Retinal pigment epithelial cell (primary cell): ENCODE measurements around the gene SLFN11.
A peak's percentile ranks its signal among the peaks of the same experiment; 100 is the strongest.

Experiments used
- DNase-seq: peaks from one replicate; pipeline ENCODE4 v3.0.0-alpha.2; 2010; ENCODE audit warnings: low read depth
- H3K4me3 ChIP-seq: 2 replicates; pipeline ENCODE4 v1.5.1; 2011; ENCODE audit warnings: mild to moderate bottlenecking, low read length, control low read depth, moderate library complexity
- TF ChIP-seq, protein P1 (sequence below): conservative IDR thresholded peaks from 2 replicates; pipeline ENCODE4 v1.5.1; 2011; ENCODE audit warnings: low read depth, low read length, control low read depth, inconsistent platforms

The SLFN11 gene

DNA sequence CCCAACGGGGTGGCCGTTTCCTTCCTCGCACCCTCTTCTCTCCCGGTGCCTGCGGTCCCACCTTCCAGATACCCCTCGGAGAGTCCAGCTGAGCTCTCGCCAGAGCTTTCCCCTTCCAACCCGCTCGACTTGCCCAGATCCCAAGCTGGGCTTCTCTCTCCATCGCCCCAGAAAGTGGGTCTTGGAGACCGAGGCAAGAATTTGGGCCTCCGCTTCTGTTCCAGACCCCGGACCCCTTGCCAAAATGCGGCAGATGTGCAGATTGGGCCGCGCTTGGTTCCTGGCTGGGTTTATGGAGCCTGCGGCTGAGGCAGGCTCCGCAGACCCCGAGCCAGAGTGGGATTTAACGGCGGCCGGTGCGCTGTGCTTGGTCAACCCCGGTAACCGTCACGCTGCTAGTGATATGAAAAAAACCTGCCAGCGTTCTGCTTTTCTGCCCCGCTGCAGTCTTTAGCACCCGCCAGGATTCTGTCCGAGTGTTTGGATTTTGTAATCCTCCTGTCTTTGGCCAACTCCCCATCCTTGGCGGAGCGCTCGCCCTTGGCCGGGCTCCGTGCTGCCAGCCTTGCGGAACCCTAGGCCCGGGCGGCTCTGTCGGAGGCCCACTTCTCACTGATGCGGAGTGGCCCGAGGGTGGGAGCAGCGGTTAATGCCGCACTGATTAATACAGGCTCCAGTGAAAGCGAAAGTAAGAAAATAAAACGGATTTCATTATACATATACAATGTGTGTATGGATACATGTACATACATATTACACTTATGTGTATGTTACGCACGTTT is 754 bp upstream of the SLFN11 start:
- no peak for DNase-seq
- TF ChIP-seq, protein P1, sequence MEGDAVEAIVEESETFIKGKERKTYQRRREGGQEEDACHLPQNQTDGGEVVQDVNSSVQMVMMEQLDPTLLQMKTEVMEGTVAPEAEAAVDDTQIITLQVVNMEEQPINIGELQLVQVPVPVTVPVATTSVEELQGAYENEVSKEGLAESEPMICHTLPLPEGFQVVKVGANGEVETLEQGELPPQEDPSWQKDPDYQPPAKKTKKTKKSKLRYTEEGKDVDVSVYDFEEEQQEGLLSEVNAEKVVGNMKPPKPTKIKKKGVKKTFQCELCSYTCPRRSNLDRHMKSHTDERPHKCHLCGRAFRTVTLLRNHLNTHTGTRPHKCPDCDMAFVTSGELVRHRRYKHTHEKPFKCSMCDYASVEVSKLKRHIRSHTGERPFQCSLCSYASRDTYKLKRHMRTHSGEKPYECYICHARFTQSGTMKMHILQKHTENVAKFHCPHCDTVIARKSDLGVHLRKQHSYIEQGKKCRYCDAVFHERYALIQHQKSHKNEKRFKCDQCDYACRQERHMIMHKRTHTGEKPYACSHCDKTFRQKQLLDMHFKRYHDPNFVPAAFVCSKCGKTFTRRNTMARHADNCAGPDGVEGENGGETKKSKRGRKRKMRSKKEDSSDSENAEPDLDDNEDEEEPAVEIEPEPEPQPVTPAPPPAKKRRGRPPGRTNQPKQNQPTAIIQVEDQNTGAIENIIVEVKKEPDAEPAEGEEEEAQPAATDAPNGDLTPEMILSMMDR: no peak
- H3K4me3 ChIP-seq: peak overlapping the region; percentile 52

DNA sequence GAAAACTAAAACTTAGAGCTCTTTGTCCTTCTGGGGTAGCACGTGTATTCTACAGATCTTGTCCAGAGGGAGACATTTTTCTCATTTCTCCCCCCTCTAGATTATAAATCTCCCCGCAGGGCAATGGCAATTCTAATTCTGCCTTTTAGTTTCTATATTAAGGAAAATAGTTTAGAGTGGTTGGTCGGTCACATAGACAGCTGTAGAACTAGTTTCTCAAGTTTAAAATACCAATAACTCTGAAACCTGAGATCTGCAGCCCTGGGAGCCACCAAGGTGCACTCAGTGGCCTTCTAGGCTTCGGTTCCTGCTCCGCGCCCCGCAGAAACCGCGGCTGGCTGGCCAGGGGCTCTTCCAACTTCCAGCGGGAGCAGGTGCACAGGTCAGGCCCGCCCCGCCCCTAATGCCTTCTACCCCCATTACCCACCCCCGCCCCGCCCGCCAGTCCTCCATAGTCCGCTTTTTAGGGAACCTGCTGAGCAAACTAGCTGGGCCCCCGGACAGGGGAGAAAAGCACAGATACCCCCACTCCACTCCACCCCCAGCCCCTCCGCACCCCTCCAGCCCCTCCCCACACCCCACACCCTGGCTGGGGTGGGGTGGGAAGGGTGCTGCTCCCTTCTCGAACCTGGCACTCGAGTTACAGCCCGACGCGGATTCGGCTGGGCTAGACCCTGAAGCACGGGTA is 431 bp downstream of the SLFN11 start:
- TF ChIP-seq, protein P1: no peak
- no peak for DNase-seq
- H3K4me3 ChIP-seq: peak overlapping the region; percentile 52

DNA sequence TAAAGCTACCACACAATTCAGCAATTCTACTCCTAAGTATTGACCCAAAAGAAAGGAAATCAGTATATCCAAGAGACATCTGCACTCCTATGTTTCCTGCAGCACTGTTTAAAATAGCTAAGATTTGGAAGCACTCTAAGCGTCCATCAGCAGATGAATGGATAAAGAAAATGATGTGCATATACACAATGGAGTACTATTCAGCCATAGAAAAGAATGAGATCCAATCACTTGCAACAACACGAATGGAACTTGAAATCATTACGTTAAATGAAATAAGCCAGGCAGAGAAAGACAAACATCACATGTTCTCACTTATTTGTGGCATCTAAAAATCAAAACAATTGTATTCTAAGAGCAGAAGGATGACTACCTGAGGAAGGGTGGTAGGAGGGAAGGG is 1.5 kb downstream of the SLFN11 start:
- H3K4me3 ChIP-seq: no peak overlapping the region
- TF ChIP-seq, protein P1: no peak
- DNase-seq: no peak

DNA sequence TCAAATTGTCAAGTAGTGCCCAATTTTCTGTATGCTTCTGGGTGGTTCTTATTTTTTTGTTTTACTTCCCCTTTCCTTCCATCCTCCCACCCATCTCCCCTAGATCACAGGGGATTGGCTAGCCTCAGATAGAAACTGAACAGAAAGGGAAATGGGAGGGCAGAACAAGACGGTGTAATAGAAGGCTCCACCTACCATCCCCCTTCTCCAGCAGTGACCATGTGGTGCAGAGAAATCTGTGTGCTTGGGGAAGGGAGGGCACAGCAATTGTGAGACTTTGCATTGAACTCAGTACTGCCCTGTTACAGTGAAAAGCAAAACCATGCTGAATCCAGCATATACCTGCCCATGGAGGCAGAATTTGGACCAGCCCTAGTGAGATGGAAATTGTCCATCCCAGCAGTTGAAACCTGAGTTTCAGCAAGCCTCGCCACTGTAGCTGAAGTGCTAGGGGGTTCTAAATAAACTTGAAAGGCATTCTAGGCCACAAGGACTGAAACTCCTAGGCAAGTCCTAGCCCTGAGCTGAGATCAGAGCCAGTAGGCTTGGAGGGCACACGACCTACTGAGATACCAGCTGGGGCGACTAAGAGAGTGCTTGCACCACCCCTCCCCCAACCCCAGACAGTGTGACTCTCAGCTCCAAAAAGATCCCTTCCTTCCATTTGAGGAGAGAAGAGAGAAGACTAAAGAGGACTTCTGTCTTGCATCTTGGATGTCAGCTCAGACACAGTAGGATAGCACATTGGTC is 5.2 kb downstream of the SLFN11 start:
- TF ChIP-seq, protein P1: no peak
- DNase-seq: no peak
- H3K4me3 ChIP-seq: no peak overlapping the region

DNA sequence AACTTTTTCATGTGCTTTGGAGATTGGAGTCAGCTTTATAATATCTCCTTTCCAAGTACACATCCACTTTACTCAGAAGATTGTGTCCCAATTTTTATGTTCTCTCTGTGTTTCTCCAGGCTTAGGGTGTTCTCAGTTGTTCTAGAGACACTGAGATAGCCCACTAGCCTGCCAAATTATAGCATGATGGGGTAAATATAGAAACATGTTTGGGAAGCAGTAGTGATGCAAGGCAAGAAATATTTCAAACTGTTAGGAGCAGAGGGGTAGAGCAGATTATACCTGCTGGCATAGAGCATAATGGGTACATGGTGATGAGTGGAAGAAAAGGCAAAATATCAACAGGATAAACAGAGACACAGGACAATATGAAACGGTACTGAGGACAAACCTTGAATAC is 12.4 kb downstream of the SLFN11 start:
- TF ChIP-seq, protein P1: no peak
- no peak overlapping the region for H3K4me3 ChIP-seq
- DNase-seq: no peak

DNA sequence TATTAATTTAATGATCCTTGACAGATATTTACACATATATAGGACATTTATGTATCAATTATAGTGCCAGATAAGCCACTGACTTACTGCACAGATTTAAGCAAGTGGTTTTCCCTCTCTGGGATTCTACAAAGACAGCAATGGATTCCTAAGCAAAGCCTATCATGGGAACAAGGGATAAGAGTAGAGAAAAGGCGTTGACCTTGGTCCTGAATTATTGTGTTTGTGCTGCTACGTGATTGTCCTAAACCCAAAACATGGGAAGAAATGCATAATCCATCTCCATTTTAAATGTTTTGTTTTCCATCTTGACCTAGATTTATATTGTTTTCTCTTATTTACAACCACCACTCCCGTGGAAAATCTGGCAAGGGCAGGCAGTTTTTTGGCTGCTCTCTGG is 14.0 kb downstream of the SLFN11 start:
- TF ChIP-seq, protein P1: no peak
- H3K4me3 ChIP-seq: no peak overlapping the region
- DNase-seq: no peak

DNA sequence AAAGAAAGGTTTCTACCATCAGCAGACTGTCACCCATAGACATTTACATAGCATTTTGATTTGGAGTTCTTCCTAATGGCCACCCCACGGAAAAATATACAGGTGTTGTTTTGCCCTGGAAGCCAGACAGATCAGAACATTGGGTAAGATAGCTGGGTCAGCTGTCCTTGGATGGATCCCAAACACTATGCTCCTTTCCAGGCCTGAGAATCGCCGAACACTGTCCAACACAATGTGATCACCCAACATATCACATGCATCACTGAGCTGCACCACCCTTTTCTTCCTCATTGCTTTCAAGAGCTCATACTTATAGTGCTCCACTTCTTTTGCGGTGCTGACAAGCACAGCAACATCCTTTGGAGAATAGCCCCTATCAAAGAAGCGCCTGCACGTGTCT is 21.1 kb downstream of the SLFN11 start:
- no peak for DNase-seq
- no peak overlapping the region for H3K4me3 ChIP-seq
- TF ChIP-seq, protein P1: no peak
